ENCODE measurements around the gene PLEKHA4. TPM values are rescaled to one million over a fixed set of nuclear protein-coding genes. Genes with fewer than 3 reads are reported as not detected.

The PLEKHA4 gene
- total RNA-seq, 1 donor from 2014 or later = 6.2 TPM

GRCh38 chr19:48835734-48836088 lies 32.7 kb downstream of the PLEKHA4 start:
- peak overlapping the region; percentile 8 for H2AFZ ChIP-seq (replicated peaks)
- TF ChIP-seq EZH2phosphoT487 (IDR thresholded peaks at IDR 0.05) (no peak), CTCF (IDR thresholded peaks at IDR 0.05) (peak; percentile 84), EZH2 (IDR thresholded peaks at IDR 0.05) (no peak)
- peak overlapping the region; percentile 87 for H3K4me2 ChIP-seq
- H3K4me3 ChIP-seq = peak overlapping the region; percentile 53
- H3K79me2 ChIP-seq (ENCODE audit: low read depth) = no peaks in the 10 kb centered on the region
- Mint-ChIP-seq H3K9me3 (no peaks in the 10 kb centered on the region), H3K27ac (peak overlapping the region; percentile 68), H3K27me3 (ENCODE audit: insufficient read depth, low read depth) (peaks cover 2% of the 10 kb centered on the region), H3K4me3 (peak overlapping the region; percentile 88), H3K4me1 (peaks cover 27% of the 10 kb centered on the region), H3K36me3 (peaks cover 15% of the 10 kb centered on the region)
- peak overlapping the region; percentile 68 for H3K27ac ChIP-seq
- H3F3A ChIP-seq (ENCODE audit: low read depth) = peaks cover 27% of the 10 kb centered on the region
- no peak overlapping the region for H3K9ac ChIP-seq
- H4K20me1 ChIP-seq (ENCODE audit: low read depth) = no peaks in the 10 kb centered on the region
- no peaks in the 10 kb centered on the region for H3K9me3 ChIP-seq (ENCODE audit: low read depth)
- no peaks in the 10 kb centered on the region for H3K27me3 ChIP-seq
- H3K36me3 ChIP-seq = no peaks in the 10 kb centered on the region
- DNase-seq (ENCODE audit: low spot score) = peak; percentile 95
- H3K4me1 ChIP-seq = no peaks in the 10 kb centered on the region

GRCh38 chr19:48833977-48834376 lies 34.4 kb downstream of the PLEKHA4 start:
- Histone ChIP-seq H4K20me1 (ENCODE audit: low read depth) (no peaks in the 10 kb centered on the region), H2AFZ (replicated peaks) (no peak overlapping the region), H3K4me3 (no peak overlapping the region), H3K36me3 (no peaks in the 10 kb centered on the region), H3K4me1 (no peaks in the 10 kb centered on the region), H3K9me3 (ENCODE audit: low read depth) (no peaks in the 10 kb centered on the region), H3K27ac (no peak overlapping the region), H3K4me2 (no peak overlapping the region), H3K9ac (no peak overlapping the region), H3K27me3 (no peaks in the 10 kb centered on the region), H3K79me2 (ENCODE audit: low read depth) (no peaks in the 10 kb centered on the region), H3F3A (ENCODE audit: low read depth) (peaks cover 27% of the 10 kb centered on the region)
- Mint-ChIP-seq H3K27ac (no peak overlapping the region), H3K36me3 (peaks cover 15% of the 10 kb centered on the region), H3K4me3 (peak overlapping the region; percentile 52), H3K27me3 (ENCODE audit: insufficient read depth, low read depth) (no peaks in the 10 kb centered on the region), H3K4me1 (peaks cover 25% of the 10 kb centered on the region), H3K9me3 (no peaks in the 10 kb centered on the region)
- no peak for DNase-seq (ENCODE audit: low spot score)
- TF ChIP-seq EZH2phosphoT487 (IDR thresholded peaks at IDR 0.05) (no peak), EZH2 (IDR thresholded peaks at IDR 0.05) (no peak), CTCF (IDR thresholded peaks at IDR 0.05) (no peak)

DNA sequence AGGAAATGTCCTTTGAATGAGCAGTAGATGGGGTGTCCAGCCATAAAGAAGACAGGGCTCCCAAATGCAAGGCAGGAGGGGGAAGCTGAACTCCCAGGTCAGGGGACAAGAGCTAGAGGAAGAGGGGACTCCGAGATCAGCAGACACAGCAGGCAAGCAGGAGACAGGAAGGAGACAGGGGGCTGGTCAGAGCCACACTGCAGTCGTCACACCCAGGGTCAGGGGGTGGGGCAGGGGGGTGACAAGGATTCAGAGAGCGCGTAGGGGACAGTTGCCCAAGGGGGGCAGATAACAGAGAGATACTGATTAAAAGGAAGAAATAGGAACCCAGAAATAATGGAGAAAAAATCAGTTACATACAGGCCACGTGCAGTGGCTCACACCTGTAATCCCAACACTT lies 35.4 kb downstream of the PLEKHA4 start:
- H4K20me1 ChIP-seq (ENCODE audit: low read depth) = no peaks in the 10 kb centered on the region
- Mint-ChIP-seq H3K9me3 (no peaks in the 10 kb centered on the region), H3K36me3 (peaks cover 15% of the 10 kb centered on the region), H3K27me3 (ENCODE audit: insufficient read depth, low read depth) (no peaks in the 10 kb centered on the region), H3K4me1 (peaks cover 23% of the 10 kb centered on the region), H3K4me3 (no peak overlapping the region), H3K27ac (no peak overlapping the region)
- H3K36me3 ChIP-seq = no peaks in the 10 kb centered on the region
- no peaks in the 10 kb centered on the region for H3K27me3 ChIP-seq
- H2AFZ ChIP-seq (replicated peaks) = no peak overlapping the region
- no peak overlapping the region for H3K4me2 ChIP-seq
- no peak for DNase-seq (ENCODE audit: low spot score)
- no peaks in the 10 kb centered on the region for H3K9me3 ChIP-seq (ENCODE audit: low read depth)
- no peak overlapping the region for H3K27ac ChIP-seq
- no peaks in the 10 kb centered on the region for H3K4me1 ChIP-seq
- H3K4me3 ChIP-seq = no peak overlapping the region
- no peak overlapping the region for H3K9ac ChIP-seq
- peaks cover 24% of the 10 kb centered on the region for H3F3A ChIP-seq (ENCODE audit: low read depth)
- no peaks in the 10 kb centered on the region for H3K79me2 ChIP-seq (ENCODE audit: low read depth)
- no peak for TF ChIP-seq CTCF (IDR thresholded peaks at IDR 0.05)
- TF ChIP-seq EZH2phosphoT487 (IDR thresholded peaks at IDR 0.05) = no peak
- TF ChIP-seq EZH2 (IDR thresholded peaks at IDR 0.05) = no peak
